HG03175 (cell line): ENCODE data around the gene RNF168.
"Not testable (repeated sequence)": the region's sequence is repeated elsewhere in the genome, so short reads cannot be mapped to it uniquely, and the experiment has no call there.

ENCODE experiments used
- ATAC-seq: cut with Tn5 transposase; IDR thresholded peaks from one replicate; pipeline ENCODE4 v1.9.1; 2021; ENCODE audit warnings: mild to moderate bottlenecking, moderate library complexity; ENCODE audit not compliant: unreplicated experiment

RNF168 gene, protein sequence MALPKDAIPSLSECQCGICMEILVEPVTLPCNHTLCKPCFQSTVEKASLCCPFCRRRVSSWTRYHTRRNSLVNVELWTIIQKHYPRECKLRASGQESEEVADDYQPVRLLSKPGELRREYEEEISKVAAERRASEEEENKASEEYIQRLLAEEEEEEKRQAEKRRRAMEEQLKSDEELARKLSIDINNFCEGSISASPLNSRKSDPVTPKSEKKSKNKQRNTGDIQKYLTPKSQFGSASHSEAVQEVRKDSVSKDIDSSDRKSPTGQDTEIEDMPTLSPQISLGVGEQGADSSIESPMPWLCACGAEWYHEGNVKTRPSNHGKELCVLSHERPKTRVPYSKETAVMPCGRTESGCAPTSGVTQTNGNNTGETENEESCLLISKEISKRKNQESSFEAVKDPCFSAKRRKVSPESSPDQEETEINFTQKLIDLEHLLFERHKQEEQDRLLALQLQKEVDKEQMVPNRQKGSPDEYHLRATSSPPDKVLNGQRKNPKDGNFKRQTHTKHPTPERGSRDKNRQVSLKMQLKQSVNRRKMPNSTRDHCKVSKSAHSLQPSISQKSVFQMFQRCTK

DNA sequence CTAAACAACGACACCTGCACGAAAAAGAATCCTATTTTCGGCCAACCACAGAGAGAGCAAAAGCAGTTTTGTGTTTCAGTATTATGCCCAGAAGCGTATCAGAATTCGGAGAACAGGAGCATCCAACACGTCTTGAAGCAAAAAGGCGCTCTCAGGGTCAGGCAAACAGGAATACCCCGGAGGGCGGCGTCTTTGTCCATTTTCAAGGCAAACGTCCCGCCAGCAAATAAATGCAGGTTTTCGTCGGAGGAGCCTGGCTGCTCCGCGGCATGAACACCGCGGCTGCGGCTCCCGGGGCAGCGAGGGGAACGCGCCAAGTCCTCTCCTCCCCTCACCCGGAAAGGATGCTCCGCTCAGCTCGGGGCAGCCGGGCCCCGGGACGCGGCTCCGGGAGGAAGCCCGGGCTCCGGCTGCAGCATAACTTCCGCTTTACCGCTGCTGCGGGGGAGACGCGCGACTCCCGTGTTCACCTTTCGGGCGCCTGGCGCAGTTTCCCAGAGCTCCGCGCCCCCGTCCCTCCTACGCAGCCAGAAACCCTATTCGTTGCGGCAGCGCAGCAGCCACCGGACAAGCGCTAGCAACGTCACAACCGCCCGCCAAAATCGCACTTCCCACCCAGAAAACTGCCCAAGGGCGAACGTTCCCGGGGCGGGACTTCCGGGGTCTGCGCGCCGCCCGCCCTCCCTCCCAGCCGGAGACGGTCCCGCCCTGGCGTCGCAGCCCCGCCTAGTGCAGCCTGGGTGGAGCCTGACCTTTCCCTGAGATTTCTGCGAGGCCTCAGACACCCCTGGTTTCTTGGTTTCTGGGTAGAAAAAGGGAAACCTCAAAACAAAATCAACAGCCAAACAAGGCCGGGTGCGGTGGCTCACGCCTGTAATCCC lies at the start of gene RNF168:
TSS of gene RNF168 (minus strand) at position 573 of the 881 bp plus-strand sequence. CDS start 595 bp downstream, outside the sequence.
- peak; percentile 82 for ATAC-seq

GRCh38 chr3:196552253-196552652 lies 48.7 kb upstream of the RNF168 start:
- no peak for ATAC-seq

GRCh38 chr3:196550172-196550571 lies 46.6 kb upstream of the RNF168 start:
- ATAC-seq: not testable (repeated sequence)

DNA sequence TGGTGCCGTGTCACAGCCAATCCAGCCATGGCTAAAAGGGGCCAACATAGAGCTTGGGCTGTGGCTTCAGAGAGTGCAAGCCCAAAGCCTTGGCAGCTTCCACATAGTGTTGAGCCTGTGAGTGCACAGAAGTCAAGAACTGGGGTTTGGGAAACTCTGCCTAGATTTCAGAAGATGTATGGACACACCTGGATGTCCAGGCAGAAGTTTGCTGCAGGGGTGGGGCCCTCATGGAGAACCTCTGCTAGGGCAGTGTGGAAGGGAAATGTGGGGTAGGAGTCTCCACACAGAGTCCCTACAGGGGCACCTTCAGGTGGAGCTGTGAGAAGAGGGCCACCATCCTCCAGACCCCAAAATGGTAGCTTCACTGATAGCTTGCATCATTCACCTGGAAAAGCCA lies 45.7 kb upstream of the RNF168 start:
- ATAC-seq: not testable (repeated sequence)

DNA sequence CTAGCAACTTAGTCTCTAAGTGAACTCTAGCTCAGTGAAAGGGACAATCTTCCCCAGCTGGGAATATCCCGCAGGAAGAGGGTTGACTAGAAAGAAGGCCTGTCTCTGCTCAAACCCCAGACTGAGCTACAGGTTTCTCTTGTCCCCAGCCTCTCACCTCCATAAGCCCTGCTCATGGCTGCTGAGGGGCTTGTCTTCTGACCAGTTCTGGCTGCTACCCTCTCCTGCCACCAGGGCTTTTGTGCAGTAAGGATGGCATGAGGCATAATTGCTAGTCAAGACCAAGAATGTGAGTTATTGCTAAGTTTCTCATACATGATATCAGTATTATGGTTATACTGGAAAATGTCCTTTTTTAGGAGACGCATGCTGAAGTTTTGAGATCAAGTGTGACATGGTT lies 43.5 kb upstream of the RNF168 start:
- ATAC-seq: no peak

GRCh38 chr3:196546537-196546936 lies 43.0 kb upstream of the RNF168 start:
- ATAC-seq: no peak

GRCh38 chr3:196544491-196544992 lies 41.0 kb upstream of the RNF168 start:
- ATAC-seq: no peak

DNA sequence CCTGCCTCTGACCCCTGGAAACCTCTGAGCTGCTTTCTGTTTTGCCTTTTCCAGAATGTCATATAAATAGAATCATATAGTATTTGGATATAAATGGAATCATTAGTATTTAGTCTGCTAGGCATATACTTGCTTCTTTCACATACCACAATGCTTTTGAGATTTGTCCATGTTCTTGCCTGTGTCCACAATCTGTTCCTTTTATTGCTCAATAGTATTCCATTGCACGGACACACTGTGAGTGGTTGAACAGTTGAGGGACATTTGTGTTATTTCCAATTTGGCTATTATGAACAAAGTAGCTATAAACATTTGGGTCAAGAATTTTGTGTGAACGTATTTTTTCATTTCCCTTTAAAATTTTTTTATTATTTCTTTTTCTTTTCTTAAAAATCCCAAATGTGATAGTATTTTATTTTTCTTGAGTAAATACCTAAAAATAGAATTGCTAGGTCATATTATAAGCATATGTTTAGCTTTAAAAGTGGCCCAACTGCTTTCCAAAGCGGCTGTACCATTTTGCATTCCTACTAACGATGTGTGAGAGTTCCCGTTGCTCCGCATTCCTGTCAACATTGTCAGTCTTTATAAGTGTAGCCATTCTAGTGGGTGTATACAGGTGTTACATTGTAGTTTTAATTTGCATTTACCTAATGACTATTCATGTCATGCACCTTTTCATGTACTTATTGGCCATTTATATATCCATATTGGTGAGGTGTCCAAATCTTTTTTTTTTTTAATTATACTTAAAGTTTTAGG lies 38.3 kb upstream of the RNF168 start:
- ATAC-seq: no peak

DNA sequence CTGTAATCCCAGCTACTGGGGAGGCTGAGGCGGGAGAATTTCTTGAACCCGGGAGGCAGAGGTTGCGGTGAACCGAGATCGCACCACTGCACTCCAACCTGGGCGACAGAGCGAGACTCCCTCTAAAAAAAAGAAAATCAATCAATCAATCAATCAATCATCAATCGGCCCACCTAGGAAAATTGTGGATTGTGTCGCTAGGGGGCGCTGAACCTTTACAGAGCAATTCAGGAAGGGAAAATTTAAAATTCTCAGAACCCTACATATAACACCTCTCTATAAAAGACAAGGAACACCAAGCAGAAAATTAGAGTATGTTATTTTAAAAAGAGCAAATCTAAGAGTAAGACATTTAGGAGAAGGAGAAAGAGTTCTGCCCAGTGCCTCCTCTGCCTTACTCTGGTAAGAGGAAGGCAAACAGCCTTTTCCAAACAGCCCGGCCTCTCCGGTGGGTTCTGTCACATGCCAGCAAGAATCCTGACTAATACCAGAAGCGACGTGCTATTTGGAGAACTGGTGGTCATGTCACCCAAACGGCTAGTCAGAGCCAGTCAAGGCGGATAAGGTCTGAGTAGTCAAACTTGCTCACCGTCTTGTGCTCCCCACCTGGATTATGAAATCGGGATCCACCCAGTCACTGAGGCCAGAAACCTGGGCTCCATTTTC lies 33.9 kb upstream of the RNF168 start:
- no peak for ATAC-seq

GRCh38 chr3:196533260-196533681 lies 29.7 kb upstream of the RNF168 start:
- ATAC-seq: no peak

- ATAC-seq: no peak
Observed at GRCh38 chr3:196531418-196531817, 27.9 kb upstream of the RNF168 start.

DNA sequence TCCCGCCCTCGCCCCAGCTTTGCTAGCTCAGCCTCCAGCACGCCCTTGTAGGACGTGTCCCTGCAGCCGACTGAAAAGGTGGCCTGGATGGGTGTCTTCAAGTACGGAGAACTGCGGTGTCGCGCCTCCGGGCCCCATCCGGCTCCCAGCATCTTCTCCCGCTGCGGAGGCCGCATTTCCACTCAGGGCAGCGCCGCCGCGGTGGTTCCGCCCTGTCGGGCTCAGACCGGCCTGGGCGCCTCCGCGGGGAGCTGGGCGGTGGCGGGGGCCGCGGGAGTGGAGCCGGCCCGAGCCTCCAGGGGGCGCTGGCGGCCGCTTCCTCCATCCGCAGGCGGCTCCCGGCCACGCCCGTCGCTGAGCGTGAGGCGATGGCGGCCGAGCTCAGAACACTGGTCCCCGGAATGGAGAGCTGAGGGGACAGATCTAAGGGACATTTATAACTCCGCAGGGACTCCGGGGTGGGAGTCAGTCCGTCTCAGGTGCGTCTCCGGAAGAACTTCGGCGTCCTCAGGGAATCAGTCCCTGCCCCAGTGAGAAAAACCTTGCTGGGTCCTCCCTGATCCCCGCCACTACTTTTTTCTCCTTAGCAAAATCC lies 25.2 kb upstream of the RNF168 start:
- peak; percentile 76 for ATAC-seq

- no peak for ATAC-seq
Observed at GRCh38 chr3:196525141-196525540, 21.6 kb upstream of the RNF168 start.

DNA sequence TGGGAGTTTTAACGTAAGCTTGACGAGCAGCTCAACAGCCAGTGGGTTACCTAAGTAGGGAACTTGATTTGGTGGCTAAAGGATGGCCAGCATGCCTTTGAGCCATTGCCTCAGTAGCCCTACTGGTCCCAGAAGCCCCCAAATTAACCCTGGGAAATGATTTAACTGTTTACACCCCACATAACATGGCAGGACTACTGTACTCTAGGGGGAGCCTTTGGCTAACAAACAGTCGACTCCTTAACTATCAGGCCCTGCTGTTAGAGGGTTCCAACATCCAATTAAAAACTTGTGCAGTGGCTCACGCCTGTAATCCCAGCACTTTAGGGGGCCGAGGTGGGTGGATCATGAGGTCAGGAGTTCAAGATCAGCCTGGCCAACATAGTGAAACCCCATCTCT lies 21.0 kb upstream of the RNF168 start:
- no peak for ATAC-seq

DNA sequence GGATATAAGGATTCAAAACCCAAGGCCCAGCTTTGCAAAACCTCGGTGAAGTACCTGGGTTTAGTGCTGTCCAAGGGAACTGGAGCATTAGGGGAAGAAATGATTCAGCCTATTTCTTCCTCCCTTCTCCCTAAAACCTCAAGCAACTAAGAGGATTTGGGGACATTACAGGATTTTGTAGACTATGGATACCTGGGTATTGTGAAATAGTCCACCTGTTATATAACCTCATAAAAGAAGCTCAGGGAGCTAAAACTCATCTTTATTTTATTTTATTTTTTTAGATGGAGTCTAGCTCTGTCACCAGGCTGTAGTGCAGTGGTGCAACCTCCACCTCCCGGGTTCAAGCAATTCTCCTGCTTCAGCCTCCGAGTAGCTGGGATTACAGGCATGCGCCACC lies 20.3 kb upstream of the RNF168 start:
- no peak for ATAC-seq

DNA sequence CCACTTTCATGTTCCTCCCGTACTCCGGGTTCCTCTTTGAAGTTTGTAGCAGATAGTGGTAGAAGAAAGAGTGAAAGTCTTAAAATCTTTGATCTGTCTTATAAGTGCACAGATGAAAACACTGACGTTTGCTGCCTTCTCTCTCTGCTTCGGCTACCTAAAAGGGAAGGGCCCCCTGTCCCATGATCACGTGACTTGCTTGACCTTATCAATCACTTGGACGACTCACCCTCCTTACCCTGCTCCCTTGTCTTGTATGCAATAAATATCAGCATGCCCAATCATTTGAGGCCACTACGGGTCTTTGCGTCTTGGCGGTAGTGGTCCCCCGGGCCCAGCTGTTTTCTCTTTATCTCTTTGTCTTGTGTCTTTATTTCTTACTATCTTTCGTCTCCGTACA lies 17.7 kb upstream of the RNF168 start:
- not testable (repeated sequence) for ATAC-seq

- no peak for ATAC-seq
Observed at GRCh38 chr3:196519718-196520082, 16.1 kb upstream of the RNF168 start.

DNA sequence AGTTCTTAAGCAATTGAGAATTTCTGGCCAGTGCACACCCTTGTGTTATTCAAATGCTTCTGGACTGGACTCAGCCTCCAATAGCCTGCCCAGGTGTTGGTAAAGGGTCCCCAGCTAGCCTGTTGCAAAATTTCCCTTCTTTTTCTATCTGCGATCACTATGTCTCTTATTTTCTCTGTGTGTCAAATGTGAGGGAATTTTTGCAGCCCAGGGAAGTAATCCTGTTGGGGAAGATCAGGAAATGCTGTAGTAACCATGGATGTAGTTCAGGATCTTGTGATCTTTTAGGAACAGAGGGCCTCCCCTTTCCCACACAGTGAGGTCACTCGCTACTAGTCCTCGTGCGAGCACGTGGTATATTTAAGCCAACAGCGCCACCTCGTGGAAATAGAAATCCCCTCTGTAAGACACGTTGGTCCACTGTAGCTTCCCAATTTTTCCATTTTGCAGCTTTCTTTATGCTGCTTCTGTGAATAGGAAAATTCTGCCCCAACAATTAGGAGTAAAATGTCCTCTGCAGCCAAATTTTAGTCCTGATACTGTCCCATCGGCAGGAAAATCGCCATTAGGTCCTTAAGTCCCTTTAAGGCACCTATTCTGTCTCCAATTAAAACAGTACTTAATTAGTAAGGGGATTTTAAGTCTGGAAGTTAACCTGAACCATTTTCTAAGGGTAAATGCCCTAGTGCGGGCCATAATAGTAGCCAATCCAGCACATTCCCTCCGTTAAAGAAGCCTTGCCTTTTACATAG lies 15.6 kb upstream of the RNF168 start:
- no peak for ATAC-seq

GRCh38 chr3:196517919-196518318 lies 14.4 kb upstream of the RNF168 start:
- no peak for ATAC-seq
